Measurements from ENCODE around the gene BIRC3.

The BIRC3 gene
- 431 to 611 reads per million in 2 donors for total RNA-seq

DNA sequence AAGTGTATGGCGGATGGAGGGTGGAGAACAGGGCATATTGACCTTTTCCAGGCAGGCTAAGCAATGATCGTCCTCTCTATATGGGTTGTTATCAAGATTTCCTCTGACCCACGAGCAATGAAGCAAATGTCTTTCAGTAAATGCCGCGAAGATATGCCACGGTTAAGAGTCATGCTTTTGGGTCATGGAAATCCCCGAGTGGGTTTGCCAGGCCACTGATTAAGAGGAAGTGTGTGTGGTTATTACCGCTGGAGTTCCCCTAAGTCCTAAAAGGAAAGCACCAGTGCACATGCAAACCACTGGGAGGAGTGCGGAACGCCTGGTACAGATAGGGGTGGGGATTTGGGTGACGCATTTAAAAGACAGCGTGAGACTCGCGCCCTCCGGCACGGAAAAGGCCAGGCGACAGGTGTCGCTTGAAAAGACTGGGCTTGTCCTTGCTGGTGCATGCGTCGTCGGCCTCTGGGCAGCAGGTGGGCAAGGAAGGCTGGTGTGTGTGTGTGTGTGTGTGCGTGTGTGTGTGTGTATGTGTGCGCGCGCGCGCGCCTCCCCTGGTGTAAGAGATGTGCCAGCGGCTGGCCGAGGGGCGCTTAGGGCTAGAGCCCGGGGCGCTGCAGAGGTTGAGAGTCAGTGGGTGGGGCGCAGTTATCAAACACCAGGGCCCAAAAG lies at the start of gene BIRC3:
TSS of gene BIRC3 (plus strand) at position 386 of the 669 bp plus-strand sequence. CDS start 7,026 bp downstream, outside the sequence.
- DNase-seq, result peak; percentile 73

DNA sequence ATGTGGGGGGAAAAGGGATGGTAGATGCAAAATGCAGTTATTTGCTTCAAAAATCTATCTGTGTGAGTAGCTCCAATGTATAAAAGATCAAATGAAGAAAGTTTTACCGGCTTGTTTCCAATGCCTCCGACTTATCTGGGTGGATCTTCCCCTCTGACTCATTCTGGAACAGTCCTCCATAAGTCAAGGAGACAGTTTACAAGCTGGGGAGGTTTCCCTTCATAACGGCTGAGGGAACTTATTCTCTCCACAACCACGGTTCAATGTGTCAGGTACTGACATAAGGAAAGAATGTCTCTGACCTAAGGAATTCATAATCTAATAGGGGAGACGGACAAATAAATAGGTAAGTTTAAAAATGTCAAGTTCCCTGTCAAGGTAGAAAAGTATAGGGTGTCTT lies 49.7 kb upstream of the BIRC3 start:
- no peak for DNase-seq

DNA sequence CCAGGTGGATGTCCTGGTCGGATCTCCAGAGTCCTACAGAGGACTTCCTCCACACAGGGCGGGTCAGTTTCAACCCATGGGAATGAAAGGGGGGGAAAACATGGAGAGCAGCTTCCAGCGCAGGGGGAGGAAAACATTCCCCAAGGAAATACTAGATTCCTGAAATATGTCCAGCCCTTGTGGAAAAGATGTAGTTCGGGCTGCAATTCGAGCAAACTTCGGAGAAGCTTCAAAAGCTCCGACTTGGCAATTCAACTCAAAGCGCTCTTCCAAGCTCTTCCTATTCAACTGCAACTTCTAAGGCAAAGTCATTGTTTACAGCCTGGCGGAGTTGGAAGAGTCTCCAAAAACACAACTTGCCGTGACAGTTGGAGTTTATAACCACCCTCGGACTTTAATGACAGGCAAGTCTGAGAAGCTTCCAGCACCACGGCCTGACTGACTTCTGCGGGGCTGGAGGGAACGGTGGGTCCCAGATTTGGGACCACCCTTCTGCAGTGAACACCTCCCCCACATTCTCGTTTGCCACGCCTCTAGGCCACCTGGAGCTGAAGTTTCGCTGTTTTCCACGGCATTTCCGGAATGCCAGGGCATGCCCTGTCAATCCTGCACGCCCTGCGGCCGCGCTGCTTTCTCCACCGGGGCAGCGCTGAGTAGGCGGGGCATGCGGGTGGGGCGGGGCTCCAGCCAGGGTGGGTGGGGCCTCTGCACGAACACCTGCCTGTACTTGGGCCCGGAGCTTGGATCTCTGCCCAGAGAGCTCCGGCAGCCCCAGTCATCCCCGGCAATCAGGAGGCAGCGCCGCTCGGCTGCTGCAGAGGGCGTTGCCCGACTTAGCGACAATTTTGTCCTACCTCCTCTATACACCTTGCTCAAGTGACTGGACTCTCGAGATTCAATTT lies 49.0 kb upstream of the BIRC3 start:
- peak; percentile 47 for DNase-seq

DNA sequence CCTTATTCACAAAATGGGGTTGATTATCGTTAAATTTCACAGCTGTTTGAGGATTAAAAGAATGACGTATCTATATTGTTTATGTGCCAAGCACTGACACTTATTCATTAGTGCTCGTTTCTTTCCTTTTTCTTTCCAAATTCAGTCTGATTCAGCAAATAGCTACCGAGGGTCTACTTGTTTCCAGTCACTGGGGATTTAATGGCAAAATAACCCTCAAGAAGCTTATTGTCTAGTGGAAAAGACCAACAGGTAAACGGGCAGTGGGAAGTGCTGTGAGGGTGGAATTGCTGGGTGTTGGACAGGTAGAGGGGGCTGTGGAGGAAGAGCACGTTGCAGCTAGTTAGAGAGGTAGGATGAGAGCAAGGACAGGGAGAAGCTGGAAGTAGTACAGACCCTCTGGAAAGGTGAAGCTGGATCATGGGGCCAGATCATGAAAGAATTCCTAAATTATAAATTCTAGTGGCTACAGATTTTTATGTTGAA lies 48.3 kb upstream of the BIRC3 start:
- no peak for DNase-seq

DNA sequence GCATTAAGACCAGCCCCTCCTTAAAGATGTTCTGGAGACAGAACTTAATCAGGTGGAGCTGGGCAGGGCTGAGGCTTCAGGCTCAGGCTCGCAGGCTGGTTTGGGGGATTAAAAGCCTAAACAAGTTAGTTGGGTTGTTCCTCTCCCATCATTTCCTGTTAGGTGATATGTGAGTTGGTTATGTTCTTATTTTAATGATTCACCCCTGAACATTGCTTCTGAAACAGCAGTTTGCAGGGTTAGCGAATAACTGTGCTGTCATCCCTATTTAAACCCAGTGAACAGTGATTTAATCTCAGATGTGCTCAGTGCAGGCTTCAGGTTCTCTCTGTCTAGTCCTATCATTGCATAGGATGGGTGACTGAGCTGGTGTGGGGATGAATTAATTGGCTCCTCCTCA lies 47.4 kb upstream of the BIRC3 start:
- DNase-seq, result no peak

DNA sequence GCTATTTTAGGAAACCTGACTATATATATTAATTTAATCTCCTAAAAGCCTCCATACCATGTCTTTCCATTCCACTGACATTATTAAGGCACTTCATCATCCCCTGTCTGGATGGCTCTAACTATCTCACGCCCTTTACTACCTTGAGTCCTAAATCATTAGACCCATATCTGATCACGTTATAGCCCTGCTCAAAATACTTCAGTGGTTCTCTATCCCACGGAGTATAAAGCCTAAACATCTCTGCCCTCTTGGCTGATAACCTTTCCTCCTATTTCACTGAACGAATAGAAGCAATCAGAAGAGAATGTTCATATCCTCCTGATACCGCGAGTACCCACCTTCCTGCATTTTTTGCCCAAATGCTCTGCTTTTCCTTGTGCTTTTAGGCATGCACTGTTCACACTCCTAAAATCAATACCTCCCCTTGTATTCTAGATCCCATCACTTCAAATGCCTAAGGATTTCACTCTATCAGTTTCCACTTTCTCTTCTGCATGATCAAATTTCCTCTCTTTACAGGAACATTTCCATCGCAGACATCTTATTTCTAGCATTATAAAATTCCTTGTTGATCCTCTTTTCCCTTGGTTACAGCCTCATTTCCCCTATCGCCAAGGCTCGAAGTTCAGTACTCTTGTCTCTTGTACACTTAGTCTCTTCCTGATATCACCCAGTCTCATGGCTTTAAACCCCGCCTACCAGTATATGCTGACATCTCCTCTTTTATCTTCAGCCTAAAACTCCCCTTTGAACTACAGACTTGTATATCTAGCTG lies 45.0 kb upstream of the BIRC3 start:
- no peak for DNase-seq

DNA sequence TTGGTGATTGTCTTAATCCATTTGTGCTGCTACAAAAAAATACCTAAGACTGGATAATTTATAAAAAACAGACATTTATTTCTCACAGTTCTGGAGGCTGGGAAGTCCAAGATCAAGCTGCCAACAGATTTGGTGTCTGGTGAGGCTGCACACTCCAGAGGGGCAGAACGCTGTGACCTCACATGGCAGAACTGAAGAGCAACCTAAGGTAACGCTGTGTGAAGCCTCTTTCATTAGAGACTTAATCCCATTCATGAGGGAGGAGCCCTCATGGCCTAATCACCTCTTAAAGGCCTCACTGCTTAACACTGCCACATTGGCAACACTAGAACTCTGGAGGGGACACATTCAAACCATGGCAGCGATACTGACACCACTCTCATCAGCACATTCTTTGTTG lies 42.7 kb upstream of the BIRC3 start:
- no peak for DNase-seq

DNA sequence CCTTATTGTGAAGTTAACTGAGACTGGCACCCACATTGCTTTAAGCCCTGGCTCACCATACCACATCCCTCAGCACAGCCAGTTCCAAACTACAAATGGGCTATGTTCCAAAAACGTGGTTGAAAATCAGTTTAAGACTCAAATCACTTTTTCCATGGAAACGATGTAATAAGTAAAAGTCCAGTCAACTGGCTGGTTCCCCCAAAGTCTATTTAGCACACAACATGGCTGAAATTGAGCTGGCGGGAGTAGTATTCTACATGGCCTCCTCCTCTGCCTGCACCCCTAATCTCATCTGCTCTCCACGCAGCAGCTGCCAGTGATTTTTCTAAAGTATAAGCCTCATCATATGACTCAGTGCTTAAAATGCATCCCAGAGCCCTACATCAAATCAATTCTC lies 40.9 kb upstream of the BIRC3 start:
- no peak for DNase-seq

DNA sequence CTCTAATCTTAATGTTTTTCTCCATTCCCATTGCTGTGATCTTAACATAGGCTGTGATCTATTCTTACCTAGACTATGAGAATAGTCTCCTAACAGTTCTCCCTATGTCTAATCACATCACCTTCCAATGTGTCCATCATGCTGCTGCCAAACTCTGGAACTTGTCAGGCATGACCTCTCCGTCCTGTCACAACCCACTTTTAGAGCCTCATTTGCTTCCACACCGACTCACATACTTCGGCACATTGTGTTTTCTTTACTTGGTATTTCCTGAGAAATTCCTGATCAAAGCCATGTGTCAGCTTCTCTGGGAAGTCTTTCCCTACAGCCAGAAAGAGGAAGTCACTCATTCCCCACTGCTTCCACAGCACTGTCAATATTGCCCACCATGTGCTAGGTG lies 40.5 kb upstream of the BIRC3 start:
- no peak for DNase-seq

DNA sequence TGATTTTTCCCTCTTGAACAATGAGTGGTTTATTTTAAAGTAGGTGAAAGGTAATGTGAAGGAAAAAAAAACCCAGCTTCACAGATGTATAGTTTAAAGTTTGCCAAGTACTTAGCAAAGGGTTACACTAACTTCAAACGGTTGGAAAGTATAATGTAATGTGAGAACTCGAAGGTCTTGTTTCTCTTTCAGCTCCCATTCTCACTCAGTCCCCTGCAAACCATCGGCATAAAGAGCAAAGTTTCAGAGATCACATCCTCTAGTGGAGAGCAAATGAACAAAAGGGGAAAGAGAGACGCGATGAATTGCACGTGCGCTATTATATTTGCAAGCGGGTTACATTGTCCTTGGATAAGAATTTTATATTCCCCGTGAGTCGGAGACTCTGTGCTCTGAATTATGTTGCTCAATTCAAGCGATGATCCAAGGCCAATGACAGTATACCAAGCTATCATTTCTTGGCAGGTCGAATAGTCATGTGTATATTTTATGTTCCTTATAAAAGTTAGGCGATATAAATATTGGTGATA lies 37.6 kb upstream of the BIRC3 start:
- DNase-seq, result no peak

DNA sequence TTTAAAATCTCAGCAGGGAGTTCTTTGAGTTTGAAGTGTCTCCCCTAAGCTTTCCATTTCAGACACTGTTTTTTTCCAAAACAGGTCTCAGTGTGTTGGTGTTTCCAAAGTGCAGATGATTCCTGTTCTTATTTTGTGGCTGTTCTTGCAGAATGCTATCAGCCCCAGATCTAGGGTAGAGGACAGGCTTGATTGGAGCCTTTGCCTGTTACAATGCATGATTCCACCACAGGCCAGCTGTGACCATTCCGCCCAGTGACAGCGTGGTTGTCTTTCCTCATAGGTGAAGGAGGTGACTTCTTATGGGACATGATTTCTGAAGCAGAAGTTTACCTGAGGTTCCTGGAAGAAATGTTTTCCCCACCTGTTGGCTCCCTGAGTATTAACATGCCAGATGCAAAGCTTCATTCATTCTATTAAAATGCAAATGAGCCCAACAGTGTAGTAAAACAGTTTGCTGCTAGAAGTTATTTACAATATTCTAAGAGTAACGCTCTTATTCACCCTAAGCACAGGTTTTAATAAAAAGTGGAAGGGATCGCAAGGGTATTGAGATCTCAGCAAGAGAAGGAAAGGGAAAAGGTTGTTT lies 36.9 kb upstream of the BIRC3 start:
- DNase-seq, result no peak

DNA sequence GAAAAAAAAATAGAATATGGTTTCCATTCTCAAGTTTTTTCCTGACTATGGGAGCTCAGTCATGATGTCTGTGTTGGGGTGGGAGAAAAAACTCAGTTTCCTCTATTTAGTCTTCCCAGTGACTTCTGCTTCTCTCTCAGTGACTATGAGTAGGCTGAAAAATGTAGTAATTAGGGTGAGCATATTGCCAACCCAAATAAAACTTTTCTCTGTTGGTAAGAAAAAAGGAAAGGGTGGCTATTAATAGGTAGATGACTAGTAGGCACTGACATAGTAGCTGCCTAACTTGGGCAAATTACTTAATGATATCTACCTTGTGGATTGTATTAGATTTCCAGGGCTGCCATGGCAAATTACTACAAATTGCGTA lies 34.2 kb upstream of the BIRC3 start:
- no peak for DNase-seq

DNA sequence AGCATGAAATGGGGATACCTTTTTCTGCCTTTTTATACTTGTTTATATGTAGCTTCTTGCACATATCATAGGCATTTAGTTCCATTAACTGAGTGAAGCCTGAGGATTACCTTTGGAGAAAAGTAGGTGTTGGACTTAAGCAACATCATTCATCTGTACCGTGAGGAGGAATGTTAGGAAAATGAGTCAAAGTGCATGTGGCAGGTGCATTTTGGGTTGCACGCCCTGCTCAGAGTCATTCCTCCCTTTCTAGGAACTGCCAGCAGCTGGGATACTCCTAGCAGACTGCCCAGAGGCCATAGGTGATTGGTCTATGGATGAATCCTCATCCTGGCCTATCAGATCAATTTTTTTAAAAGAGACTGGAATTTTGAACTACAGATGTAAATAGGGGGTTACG lies 33.3 kb upstream of the BIRC3 start:
- no peak for DNase-seq

DNA sequence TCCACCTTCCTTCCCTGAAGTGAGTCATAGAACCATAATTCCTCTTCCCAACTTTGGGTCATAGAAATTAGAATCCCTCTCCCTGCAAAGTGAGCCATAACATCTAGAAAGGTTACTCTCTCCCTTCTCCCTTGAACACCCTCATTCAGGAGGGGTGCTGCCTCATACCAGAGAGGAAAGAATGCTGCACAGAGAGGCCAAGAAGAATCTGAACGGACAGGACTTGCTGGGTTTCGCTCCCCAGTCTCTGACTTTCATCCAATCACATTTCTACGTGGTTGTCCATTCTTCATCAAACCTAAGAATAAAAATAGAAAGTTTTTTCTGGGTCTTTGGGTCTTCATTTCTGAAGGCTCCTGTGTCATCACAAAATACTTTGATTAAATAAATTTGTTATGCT lies 31.0 kb upstream of the BIRC3 start:
- no peak for DNase-seq

DNA sequence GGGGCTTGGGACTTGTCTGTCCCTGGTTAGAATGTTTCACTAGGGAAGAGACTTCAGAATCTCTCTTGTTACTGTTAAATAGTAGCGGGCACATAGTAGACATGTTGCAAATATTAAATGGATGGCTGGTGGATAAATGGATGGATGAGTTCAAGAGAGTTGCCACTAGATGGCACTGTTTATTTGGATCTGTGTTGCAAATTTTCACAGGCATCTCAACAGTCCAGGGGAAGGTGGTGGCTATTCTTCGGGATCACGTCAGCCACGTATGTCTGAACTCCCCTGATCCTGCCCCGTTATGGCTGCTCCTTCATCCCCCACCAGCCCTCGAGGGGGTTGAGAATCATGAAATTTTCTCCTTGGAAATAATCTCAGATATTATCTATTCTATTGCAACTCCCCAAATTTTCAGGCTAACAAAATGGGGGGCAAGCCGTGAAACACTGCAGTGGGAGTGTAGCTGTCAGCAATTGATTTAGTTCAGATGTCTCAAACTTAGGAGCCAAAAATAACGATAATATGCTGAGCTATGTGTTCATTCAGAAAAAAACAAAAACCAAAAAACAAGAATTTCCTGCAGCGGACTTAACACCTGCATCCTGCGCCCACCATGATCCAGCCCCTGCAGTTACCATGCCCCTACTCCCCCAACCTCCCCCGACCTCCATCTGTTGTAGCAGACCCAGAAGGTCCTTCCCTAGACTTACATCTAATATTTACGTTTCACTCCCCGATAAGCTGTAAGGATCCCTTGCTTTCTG lies 29.1 kb upstream of the BIRC3 start:
- DNase-seq, result no peak

DNA sequence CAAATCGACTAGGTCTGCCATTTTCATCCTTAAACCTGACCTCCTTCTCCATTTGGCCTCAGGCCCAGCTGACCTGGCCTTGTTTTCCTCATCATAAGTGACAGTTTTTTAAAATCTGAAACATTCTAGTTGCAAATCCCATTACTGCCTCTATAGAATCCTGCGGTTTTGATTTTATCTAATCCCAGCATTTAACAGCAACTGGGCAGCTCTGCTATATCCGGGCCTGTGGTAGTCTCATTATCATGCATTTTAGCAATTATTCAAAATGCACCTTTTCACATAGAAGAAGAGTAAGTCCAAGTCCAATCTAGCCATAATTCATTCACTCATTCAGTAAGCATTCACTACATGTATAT lies 28.6 kb upstream of the BIRC3 start:
- DNase-seq, result no peak

DNA sequence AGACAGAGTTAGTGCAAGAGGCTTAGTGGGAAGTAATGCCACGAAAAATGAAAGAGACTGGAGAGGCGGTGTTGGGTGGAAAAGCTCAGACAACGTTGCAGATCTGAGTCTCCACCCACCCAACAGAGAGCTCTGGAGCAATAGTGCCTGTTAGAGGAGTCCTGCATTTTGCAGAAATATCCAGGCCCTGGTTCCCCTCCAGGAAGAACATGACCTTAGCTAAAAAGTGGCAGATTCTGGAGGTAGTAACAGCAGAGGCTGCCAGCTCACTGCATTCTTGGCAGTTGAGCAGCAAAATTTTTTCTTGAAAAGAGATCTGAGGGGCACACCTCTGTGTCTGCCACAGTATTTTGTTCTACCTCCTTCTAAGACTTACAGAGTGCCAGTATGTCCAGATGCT lies 27.7 kb upstream of the BIRC3 start:
- DNase-seq, result no peak

DNA sequence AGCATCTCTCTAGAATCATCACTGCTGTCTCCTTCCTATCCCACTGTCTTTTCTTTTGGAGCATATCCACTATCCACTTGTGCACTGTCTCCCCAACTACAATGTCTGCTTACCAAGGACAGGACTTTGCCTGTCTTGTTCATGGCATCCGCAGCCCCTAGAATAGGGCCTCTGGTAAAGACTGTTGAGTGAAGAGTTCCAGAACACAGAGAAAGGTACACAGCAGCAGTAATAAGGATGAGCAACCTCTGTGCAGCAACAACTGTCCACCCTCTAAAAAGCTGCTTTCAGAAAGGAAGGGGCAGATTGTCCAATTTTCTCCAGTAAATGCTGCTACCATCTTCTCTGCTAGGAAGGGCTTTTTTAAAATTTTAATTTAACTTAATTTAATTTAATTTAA lies 25.5 kb upstream of the BIRC3 start:
- DNase-seq, result no peak

DNA sequence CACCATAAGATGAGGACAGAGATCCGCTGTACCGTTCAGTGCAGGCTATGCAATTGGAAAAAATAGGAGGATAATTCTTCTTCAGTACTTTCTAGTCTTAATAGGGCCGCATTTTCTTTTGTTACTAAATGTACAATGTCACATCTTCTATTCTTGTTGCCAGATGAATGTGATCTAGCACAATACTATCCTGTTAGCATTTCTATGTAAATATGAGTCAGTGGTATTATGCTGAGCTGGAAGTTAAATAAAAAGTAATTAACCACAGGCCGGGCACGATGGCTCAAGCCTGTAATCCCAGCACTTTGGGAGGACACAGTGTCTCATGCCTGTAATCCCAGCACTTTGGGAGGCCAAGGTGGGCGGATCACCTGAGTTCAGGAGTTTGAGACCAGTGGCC lies 24.4 kb upstream of the BIRC3 start:
- no peak for DNase-seq

DNA sequence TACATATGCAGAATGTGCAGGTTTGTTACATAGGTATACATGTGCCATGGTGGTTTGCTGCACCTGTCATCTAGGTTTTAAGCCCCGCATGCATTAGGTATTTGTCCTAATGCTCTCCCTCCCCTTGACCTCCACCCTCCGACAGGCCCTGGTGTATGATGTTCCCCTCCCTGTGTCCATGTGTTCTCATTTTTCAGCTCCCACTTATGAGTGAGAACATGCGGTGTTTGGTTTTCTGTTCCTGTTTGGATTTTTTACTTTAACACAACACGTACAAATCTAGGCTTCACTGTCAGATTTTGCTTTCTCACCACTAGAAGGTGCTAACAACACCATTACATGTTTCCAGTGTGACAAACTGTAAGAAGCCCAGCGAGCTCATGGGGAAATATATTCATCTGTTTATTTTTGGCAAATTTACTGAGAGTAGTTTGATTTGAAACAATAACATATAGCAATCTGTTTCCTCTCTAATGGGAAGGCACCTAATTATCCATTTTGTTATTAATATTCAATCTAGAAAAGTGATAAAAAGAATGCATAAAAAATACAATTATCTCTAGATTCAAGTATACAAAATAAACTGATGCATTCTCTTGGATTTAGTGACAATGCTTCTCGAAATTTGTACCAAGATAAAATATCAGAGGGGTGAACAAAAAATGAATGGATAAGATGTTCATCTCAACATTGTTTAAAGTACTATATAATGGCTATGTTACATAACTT lies 23.2 kb upstream of the BIRC3 start:
- no peak for DNase-seq

DNA sequence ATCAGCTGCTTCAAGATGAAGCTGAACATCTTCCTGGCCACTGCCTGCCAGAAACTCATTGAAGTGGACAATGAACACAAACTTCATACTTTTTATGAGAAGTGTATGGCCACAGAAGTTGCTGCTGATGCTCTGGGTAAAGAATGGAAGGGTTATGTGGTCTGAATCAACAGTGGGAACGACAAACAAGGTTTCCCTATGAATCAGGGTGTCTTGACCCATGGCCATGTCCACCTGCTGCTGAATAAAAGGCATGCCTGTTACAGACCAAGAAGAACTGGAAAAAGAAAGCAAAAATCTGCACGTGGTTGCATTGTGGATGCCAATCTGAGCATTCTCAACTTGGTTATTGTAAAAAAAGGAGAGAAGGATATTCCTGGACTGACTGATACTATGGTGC lies 22.2 kb upstream of the BIRC3 start:
- DNase-seq, result no peak

Data from activated gamma-delta T cell (primary cell).